Thyroid gland (tissue), 4 donors: ENCODE results near the gene HNRNPLL.

Source experiments
- POLR2A ChIP-seq, 2 donors: fragments of 450-650 bp; IDR thresholded peaks; one replicate each; pipeline ENCODE4 v1.6.1; 2017; ENCODE audit warnings: antibody characterized with exemption in 2 of 2, mild to moderate bottlenecking in 2 of 2, moderate library complexity in 1 of 2
- TF ChIP-seq, protein P1 (sequence below), 6 experiments: fragments of 200-600 bp in 3 of 6; fragments of 450-650 bp in 3 of 6; sonication (generic) in 3 of 6; IDR thresholded peaks; one replicate each; pipeline ENCODE4 v1.5.1; 2016 to 2019; ENCODE audit warnings: antibody characterized with exemption in 6 of 6, mild to moderate bottlenecking in 2 of 6, inconsistent platforms in 1 of 6, moderate library complexity in 1 of 6

DNA sequence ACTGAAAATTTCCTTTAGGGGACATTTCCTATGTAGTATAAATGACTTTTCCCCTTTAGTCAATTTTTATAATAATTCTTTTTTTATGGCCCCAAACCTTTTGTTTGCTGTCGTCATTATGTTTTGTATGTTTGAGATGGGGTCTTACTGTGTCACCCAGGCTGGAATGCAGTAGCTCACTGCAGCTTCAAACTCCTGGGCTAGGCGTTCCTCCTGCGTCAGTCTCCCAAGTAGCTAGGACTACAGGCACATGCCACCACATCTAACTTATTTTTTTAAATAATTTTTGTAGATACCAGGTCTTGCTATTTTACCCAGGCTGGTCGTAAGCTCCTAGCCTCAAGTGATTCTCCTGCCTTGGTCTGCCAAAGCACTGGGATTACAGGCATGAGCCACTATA lies 32.4 kb upstream of the HNRNPLL start:
- TF ChIP-seq, protein P1, sequence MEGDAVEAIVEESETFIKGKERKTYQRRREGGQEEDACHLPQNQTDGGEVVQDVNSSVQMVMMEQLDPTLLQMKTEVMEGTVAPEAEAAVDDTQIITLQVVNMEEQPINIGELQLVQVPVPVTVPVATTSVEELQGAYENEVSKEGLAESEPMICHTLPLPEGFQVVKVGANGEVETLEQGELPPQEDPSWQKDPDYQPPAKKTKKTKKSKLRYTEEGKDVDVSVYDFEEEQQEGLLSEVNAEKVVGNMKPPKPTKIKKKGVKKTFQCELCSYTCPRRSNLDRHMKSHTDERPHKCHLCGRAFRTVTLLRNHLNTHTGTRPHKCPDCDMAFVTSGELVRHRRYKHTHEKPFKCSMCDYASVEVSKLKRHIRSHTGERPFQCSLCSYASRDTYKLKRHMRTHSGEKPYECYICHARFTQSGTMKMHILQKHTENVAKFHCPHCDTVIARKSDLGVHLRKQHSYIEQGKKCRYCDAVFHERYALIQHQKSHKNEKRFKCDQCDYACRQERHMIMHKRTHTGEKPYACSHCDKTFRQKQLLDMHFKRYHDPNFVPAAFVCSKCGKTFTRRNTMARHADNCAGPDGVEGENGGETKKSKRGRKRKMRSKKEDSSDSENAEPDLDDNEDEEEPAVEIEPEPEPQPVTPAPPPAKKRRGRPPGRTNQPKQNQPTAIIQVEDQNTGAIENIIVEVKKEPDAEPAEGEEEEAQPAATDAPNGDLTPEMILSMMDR (IDR thresholded peaks at IDR 0.05): no peak
- no peak for TF ChIP-seq POLR2A (IDR thresholded peaks at IDR 0.05)
